ENCODE results near the gene GLRA1. TPM values are rescaled to one million over a fixed set of nuclear protein-coding genes. Genes with fewer than 3 reads are reported as not detected.

Gene GLRA1
- total RNA-seq, 1 donor from 2014 or later: not detected

DNA sequence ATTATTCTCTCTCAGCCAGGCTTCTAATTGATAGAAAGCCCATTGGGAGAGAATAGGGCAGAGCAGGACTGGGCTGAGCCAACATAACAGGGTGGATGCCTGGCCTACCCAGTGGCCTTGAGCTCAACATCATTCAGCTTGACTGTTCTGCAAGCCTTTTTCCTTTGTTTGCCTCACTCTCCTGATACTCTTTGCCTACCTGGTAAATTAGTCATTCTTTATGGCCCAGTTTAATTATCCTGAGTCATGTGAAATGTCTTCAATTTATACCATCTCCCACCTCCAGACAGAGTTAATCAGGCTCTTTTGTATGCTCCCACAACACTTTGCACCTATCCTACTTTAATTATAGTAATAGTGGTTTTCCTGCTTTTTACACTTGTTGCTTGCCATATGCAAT lies 13.6 kb downstream of the GLRA1 start:
- TF ChIP-seq POLR2AphosphoS5 (IDR thresholded peaks at IDR 0.05; ENCODE audit: insufficient read depth in 1 of 2, low read depth in 1 of 2) (no peak), POLR2A (IDR thresholded peaks at IDR 0.05) (no peak)
- TF ChIP-seq, protein P1, sequence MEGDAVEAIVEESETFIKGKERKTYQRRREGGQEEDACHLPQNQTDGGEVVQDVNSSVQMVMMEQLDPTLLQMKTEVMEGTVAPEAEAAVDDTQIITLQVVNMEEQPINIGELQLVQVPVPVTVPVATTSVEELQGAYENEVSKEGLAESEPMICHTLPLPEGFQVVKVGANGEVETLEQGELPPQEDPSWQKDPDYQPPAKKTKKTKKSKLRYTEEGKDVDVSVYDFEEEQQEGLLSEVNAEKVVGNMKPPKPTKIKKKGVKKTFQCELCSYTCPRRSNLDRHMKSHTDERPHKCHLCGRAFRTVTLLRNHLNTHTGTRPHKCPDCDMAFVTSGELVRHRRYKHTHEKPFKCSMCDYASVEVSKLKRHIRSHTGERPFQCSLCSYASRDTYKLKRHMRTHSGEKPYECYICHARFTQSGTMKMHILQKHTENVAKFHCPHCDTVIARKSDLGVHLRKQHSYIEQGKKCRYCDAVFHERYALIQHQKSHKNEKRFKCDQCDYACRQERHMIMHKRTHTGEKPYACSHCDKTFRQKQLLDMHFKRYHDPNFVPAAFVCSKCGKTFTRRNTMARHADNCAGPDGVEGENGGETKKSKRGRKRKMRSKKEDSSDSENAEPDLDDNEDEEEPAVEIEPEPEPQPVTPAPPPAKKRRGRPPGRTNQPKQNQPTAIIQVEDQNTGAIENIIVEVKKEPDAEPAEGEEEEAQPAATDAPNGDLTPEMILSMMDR (IDR thresholded peaks at IDR 0.05): no peak
- H3K27me3 ChIP-seq: no peaks in the 10 kb centered on the region
- DNase-seq (ENCODE audit: extremely low spot score in 2 of 2): no peak
- H3K36me3 ChIP-seq: no peaks in the 10 kb centered on the region
- H3K4me3 ChIP-seq: no peak overlapping the region
- intact Hi-C loops (cut with DNase I): no loop called here
- no peak overlapping the region for H3K27ac ChIP-seq
- no peaks in the 10 kb centered on the region for H3K9me3 ChIP-seq
- H3K4me1 ChIP-seq: no peaks in the 10 kb centered on the region

DNA sequence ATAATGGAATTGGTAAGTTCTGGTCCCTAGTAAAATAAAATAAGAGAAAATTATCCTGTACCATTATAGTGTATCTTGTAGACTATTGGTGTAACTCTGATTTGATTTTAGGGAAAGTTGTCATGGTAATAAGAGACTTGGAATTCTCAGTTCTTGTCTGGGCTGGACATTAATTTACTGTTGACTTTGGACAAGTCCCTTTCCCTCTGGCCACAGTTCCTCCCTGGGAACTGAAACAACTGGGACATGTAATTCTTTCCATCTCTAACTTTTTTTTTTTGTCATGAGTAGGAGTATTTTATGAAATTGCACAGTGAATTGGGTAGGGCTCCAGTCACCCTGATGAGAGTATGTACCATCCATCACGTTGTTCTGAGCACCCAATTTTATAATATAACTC lies 15.0 kb downstream of the GLRA1 start:
- no peak overlapping the region for H3K4me3 ChIP-seq
- no peak for DNase-seq (ENCODE audit: extremely low spot score in 2 of 2)
- no peaks in the 10 kb centered on the region for H3K4me1 ChIP-seq
- H3K9me3 ChIP-seq: no peaks in the 10 kb centered on the region
- TF ChIP-seq, protein P1 (IDR thresholded peaks at IDR 0.05): no peak
- TF ChIP-seq POLR2AphosphoS5 (IDR thresholded peaks at IDR 0.05; ENCODE audit: insufficient read depth in 1 of 2, low read depth in 1 of 2) (no peak), POLR2A (IDR thresholded peaks at IDR 0.05) (no peak)
- intact Hi-C loops (cut with DNase I): no loop called here
- H3K27me3 ChIP-seq: no peaks in the 10 kb centered on the region
- H3K27ac ChIP-seq: no peak overlapping the region
- H3K36me3 ChIP-seq: no peaks in the 10 kb centered on the region

DNA sequence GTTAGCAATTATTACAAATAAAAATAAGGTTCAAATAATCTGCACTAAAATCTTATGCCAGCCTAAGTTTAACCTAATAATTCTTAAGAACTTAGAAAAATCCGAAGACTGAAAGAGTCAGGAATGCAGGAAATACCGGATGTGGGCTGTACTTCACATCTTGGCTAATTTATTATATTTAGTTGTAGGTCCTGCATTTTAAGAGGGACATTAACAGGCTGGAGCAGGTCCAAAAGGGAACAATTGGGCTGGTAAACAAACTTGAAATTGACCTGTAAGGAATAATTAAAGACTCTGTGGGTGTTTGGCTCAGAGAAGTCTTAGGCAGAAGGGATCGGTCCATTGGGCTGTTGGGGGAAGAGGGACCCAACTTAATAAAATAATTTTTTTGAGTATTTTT lies 18.4 kb downstream of the GLRA1 start:
- intact Hi-C loops (cut with DNase I): no loop called here
- Histone ChIP-seq H3K27ac (no peak overlapping the region), H3K27me3 (no peaks in the 10 kb centered on the region), H3K36me3 (no peaks in the 10 kb centered on the region), H3K4me3 (no peak overlapping the region), H3K9me3 (no peaks in the 10 kb centered on the region), H3K4me1 (no peaks in the 10 kb centered on the region)
- DNase-seq (ENCODE audit: extremely low spot score in 2 of 2): no peak
- TF ChIP-seq, protein P1 (IDR thresholded peaks at IDR 0.05): no peak
- TF ChIP-seq POLR2AphosphoS5 (IDR thresholded peaks at IDR 0.05; ENCODE audit: insufficient read depth in 1 of 2, low read depth in 1 of 2) (no peak), POLR2A (IDR thresholded peaks at IDR 0.05) (no peak)

DNA sequence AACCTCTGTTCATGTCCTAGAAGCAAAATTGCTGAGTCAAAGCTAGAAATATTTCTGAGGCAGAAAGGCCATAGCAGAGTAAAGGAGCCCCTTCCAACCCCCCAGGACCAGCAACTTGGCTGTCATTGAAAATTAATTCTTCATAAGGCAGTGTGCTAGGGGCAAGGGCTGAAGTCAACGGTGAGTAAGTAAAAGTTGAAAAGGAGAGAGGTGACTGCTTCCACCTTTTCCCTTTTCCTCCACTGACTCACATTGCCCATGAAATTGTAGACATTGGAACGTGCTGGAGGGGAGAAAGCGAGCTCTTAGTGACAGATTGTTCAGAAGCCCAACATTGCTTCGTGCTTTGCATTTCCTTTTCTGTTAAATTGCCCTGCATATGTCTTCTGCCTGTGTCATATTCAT lies 19.1 kb downstream of the GLRA1 start:
- Histone ChIP-seq H3K27me3 (no peaks in the 10 kb centered on the region), H3K4me3 (no peak overlapping the region), H3K9me3 (no peaks in the 10 kb centered on the region), H3K27ac (no peak overlapping the region), H3K36me3 (no peaks in the 10 kb centered on the region), H3K4me1 (no peaks in the 10 kb centered on the region)
- intact Hi-C loops (cut with DNase I): no loop called here
- no peak for DNase-seq (ENCODE audit: extremely low spot score in 2 of 2)
- TF ChIP-seq POLR2AphosphoS5 (IDR thresholded peaks at IDR 0.05; ENCODE audit: insufficient read depth in 1 of 2, low read depth in 1 of 2): no peak
- TF ChIP-seq, protein P1 (IDR thresholded peaks at IDR 0.05): no peak
- no peak for TF ChIP-seq POLR2A (IDR thresholded peaks at IDR 0.05)

DNA sequence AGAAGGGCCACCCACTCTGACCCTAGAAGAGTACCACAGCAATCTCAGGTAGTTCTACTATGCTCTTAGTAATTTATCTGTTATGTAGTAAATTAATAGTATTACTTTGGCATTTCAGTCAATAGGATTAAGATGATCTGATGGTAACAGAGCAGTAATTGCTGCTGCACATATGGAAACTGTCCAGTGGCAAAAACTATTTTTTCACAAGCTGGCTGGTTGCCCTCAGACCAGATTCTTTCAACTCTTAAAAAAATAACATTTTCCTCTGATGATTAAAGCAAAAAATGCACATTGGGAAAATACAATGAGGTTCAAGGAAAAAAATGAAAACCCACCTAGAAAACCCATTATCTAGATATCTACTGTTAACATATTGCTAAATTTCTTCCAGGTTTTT lies 19.7 kb downstream of the GLRA1 start:
- H3K27ac ChIP-seq: no peak overlapping the region
- intact Hi-C loops (cut with DNase I): no loop called here
- DNase-seq (ENCODE audit: extremely low spot score in 2 of 2): no peak
- no peaks in the 10 kb centered on the region for H3K4me1 ChIP-seq
- no peak overlapping the region for H3K4me3 ChIP-seq
- no peaks in the 10 kb centered on the region for H3K27me3 ChIP-seq
- H3K36me3 ChIP-seq: no peaks in the 10 kb centered on the region
- H3K9me3 ChIP-seq: no peaks in the 10 kb centered on the region
- TF ChIP-seq, protein P1 (IDR thresholded peaks at IDR 0.05): no peak
- TF ChIP-seq POLR2AphosphoS5 (IDR thresholded peaks at IDR 0.05; ENCODE audit: insufficient read depth in 1 of 2, low read depth in 1 of 2) (no peak), POLR2A (IDR thresholded peaks at IDR 0.05) (no peak)

Measured in vagina (tissue), 2 donors.